Iris pigment epithelial cell (primary cell): ENCODE results near the gene SYT3.

ENCODE experiments used
- DNase-seq: peaks from one replicate; pipeline ENCODE4 v3.0.0-alpha.2; 2011; ENCODE audit warnings: low read depth

Gene SYT3

GRCh38 chr19:50661766-50662650 is 22.3 kb upstream of the SYT3 start:
- no peak for DNase-seq

- DNase-seq, result no peak
These were observed 21.3 kb upstream of the SYT3 start for GRCh38 chr19:50661023-50661422.

GRCh38 chr19:50660088-50660366 is 20.3 kb upstream of the SYT3 start:
- no peak for DNase-seq

GRCh38 chr19:50659318-50660087 is 19.8 kb upstream of the SYT3 start:
- no peak for DNase-seq

GRCh38 chr19:50658441-50659317 is 19.0 kb upstream of the SYT3 start:
- DNase-seq, result peak; percentile 84

- DNase-seq, result peak; percentile 100
These were observed 18.2 kb upstream of the SYT3 start for GRCh38 chr19:50657712-50658440.

GRCh38 chr19:50657222-50657669 is 17.6 kb upstream of the SYT3 start:
- DNase-seq, result no peak

- no peak for DNase-seq
These were observed 15.2 kb upstream of the SYT3 start for GRCh38 chr19:50654882-50655281.

GRCh38 chr19:50652722-50653121 is 13.0 kb upstream of the SYT3 start:
- no peak for DNase-seq

- DNase-seq, result no peak
These were observed 11.5 kb upstream of the SYT3 start for GRCh38 chr19:50651174-50651573.

- DNase-seq, result peak; percentile 18
These were observed 10.0 kb upstream of the SYT3 start, which contains the start of gene C19orf81 for GRCh38 chr19:50649433-50650391. TSS of gene C19orf81 (plus strand) at chr19:50649445. CDS start at chr19:50649445, 0 bp downstream.

- DNase-seq, result no peak
These were observed 9.0 kb upstream of the SYT3 start for GRCh38 chr19:50648659-50649058.

GRCh38 chr19:50647879-50648615 is 8.4 kb upstream of the SYT3 start:
- no peak for DNase-seq

GRCh38 chr19:50646074-50646807 is 6.6 kb upstream of the SYT3 start:
- peak; percentile 81 for DNase-seq

GRCh38 chr19:50645107-50645506 is 5.4 kb upstream of the SYT3 start:
- DNase-seq, result no peak

- no peak for DNase-seq
These were observed 4.7 kb upstream of the SYT3 start for GRCh38 chr19:50644315-50644915.

GRCh38 chr19:50640368-50640767 is 687 bp upstream of the SYT3 start:
- no peak for DNase-seq

GRCh38 chr19:50638600-50638999 is 1.1 kb downstream of the SYT3 start:
- DNase-seq, result no peak
